Measurements from ENCODE around the gene BCL11A. TPM values are rescaled to one million over a fixed set of nuclear protein-coding genes. Genes with fewer than 3 reads are reported as not detected.

The BCL11A gene
- total and polyA plus RNA-seq, 9 donors: 0.81 to 5.7 (median 3.2) TPM; not detected in 1

DNA sequence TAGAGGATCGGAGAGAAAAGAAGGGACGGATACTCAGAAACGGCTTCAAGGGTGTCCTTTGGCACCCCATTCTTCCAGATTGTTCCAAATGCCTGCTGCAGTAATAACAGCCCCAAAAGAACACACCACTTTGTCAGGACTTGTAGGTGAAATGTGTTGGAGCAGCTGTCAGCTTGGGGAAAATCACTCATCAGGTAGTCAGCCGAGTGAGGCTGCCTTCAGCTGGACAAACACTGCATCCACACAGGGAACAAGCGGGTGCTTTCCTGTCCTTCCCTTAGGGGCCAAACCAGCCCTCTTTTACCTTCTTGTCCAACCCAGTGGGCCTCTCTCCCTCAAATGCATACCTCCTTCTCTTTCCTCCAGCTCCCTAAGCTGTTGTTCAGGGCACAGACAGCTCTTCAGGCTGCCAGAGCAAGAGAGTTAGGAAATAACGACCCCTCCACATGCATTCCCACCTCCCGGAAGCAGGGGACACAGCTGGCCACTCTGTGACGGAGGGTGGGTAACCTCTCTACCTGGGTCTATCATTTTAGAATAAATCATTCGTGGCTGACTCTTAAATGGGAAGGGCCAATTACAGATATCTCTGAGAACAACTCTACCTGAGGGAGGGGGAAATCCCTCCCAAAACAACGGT, 48.1 kb downstream of the BCL11A start:
- Histone ChIP-seq H3K27ac (no peak overlapping the region), H3K4me1 (ENCODE audit: insufficient read depth) (no peaks in the 10 kb centered on the region), H3K36me3 (no peaks in the 10 kb centered on the region), H3K4me3 (no peak overlapping the region), H3K27me3 (no peaks in the 10 kb centered on the region), H3K9me3 (no peaks in the 10 kb centered on the region)
- 89 to 91% (median 89%) methylated on average over 10 of the region's 10 CpGs for WGBS, 3 donors
- TF ChIP-seq CTCF (IDR thresholded peaks at IDR 0.05): no peak
- TF ChIP-seq EP300 (IDR thresholded peaks at IDR 0.05): no peak
- no peak for TF ChIP-seq POLR2A (IDR thresholded peaks at IDR 0.05)
- no peak for DNase-seq
- intact Hi-C loops (cut with DNase I): no loop called here

- Histone ChIP-seq H3K4me3 (no peak overlapping the region), H3K27ac (no peak overlapping the region), H3K27me3 (no peaks in the 10 kb centered on the region), H3K4me1 (ENCODE audit: insufficient read depth) (no peaks in the 10 kb centered on the region), H3K36me3 (no peaks in the 10 kb centered on the region), H3K9me3 (no peaks in the 10 kb centered on the region)
- 90 to 96% (median 92%) methylated on average over 6 of the region's 6 CpGs for WGBS, 3 donors
- intact Hi-C loops (cut with DNase I): no loop called here
- TF ChIP-seq EP300 (IDR thresholded peaks at IDR 0.05): no peak
- no peak for DNase-seq
Observed at GRCh38 chr2:60504049-60504448, 49.4 kb downstream of the BCL11A start.

DNA sequence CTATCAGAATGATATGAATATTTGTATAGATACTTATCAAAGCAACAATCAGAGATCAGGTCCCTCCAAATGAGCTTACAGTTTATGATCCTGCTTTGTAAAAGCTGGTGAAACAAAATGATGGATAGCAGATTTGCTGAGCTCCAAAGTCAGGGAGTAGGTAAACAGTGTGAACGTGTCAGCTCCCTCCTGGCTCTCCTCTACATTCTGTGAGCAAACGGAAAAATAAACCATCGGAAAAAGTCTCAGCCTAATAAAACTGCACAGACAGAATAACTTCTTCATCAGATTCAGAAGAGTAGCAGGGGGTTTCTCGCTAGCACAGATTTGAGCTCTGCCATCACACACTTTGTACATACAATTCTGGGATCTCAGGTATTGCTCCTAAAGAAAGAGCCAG, 51.3 kb downstream of the BCL11A start:
- Histone ChIP-seq H3K4me3 (no peak overlapping the region), H3K36me3 (no peaks in the 10 kb centered on the region), H3K27me3 (no peaks in the 10 kb centered on the region), H3K9me3 (no peaks in the 10 kb centered on the region), H3K4me1 (ENCODE audit: insufficient read depth) (no peaks in the 10 kb centered on the region), H3K27ac (no peak overlapping the region)
- DNase-seq: no peak
- no peak for TF ChIP-seq CTCF (IDR thresholded peaks at IDR 0.05)
- no peak for TF ChIP-seq EP300 (IDR thresholded peaks at IDR 0.05)
- no peak for TF ChIP-seq POLR2A (IDR thresholded peaks at IDR 0.05)
- WGBS, 3 donors: 43 to 52% (median 48%) methylated on average over 4 of the region's 4 CpGs
- intact Hi-C loops (cut with DNase I): no loop called here

DNA sequence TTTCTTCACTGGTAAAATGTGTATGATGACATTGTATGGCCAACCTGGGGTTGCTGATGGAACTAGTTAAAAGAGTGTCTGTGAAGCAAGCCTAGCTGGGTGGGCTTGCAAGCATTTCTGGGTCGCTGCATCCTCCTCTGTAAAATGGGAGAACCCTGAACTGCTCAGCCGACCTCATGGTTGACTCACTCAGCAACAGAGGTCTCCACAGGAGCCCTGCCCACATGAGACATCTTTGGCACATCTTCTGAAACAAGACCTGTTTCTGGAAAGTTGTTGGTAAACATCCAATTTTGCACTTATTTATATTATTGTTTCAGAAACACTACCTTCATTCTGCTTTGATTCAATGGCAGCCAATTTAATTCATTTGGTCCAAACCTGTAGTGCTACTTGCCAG, 52.6 kb downstream of the BCL11A start:
- TF ChIP-seq EP300 (IDR thresholded peaks at IDR 0.05) (no peak), CTCF (IDR thresholded peaks at IDR 0.05) (no peak), POLR2A (IDR thresholded peaks at IDR 0.05) (no peak)
- H3K36me3 ChIP-seq: no peaks in the 10 kb centered on the region
- no peaks in the 10 kb centered on the region for H3K4me1 ChIP-seq (ENCODE audit: insufficient read depth)
- no peak overlapping the region for H3K4me3 ChIP-seq
- WGBS, 3 donors: 81 to 91% (median 89%) methylated on average over 2 of the region's 2 CpGs
- no peaks in the 10 kb centered on the region for H3K9me3 ChIP-seq
- no peaks in the 10 kb centered on the region for H3K27me3 ChIP-seq
- intact Hi-C loops (cut with DNase I): no loop called here
- no peak overlapping the region for H3K27ac ChIP-seq
- no peak for DNase-seq

DNA sequence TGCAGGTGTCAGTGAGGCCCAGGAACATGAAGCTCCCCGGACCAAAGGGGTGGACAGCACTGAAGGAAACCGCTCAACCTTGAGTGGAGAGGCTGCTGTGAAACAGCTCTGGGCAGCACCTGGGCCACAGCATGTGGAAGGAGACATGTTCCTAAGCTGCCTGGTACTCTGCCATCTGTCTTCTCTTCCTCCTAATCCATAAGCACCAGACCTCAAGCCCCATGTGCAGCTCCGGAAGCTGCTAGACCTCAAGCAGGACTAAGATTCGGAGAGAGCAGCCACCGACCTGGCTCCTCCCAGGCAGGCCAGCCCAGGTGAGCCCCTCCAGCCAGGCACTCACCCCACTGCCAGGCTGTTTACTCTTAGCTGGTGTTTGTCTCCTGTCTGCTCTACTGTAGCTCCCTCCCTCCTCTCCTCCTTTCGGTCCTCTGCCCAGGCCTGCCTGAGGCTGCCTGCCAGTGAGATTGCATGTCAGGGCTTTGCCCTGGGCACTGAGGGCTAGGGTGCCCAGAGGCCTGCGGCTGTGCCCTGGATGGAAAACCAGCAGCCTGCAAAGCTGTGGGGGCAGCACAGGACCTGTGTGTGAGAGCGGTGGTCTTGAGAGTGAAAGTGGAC, 53.7 kb downstream of the BCL11A start:
- WGBS, 3 donors: 94 to 95% (median 95%) methylated on average over 8 of the region's 8 CpGs
- Histone ChIP-seq H3K36me3 (no peaks in the 10 kb centered on the region), H3K27me3 (no peaks in the 10 kb centered on the region), H3K9me3 (no peaks in the 10 kb centered on the region), H3K4me1 (ENCODE audit: insufficient read depth) (no peaks in the 10 kb centered on the region), H3K27ac (no peak overlapping the region), H3K4me3 (no peak overlapping the region)
- TF ChIP-seq EP300 (IDR thresholded peaks at IDR 0.05): no peak
- TF ChIP-seq POLR2A (IDR thresholded peaks at IDR 0.05): no peak
- no peak for TF ChIP-seq CTCF (IDR thresholded peaks at IDR 0.05)
- intact Hi-C loops (cut with DNase I): no loop called here
- no peak for DNase-seq
